HUES64 (cell line): Measurements from ENCODE around the gene CTNNA1.

Source experiments
- H3K27ac ChIP-seq: 2 replicates; pipeline ENCODE4 v1.7.0; 2013; ENCODE audit warnings: low read depth, low read length, inconsistent platforms
- H3K27me3 ChIP-seq: 2 replicates; pipeline ENCODE4 v1.6.1; 2013; ENCODE audit warnings: mild to moderate bottlenecking, low read length; ENCODE audit not compliant: insufficient read depth
- H3K36me3 ChIP-seq: 2 replicates; pipeline ENCODE4 v1.6.1; 2013; ENCODE audit warnings: mild to moderate bottlenecking, low read length; ENCODE audit not compliant: insufficient read depth
- H3K4me1 ChIP-seq: 2 replicates; pipeline ENCODE4 v1.6.1; 2013; ENCODE audit warnings: mild to moderate bottlenecking, low read length, moderate library complexity; ENCODE audit not compliant: insufficient read depth
- H3K4me3 ChIP-seq: 2 replicates; pipeline ENCODE4 v1.5.1; 2013; ENCODE audit warnings: mild to moderate bottlenecking, low read length, moderate library complexity
- H3K9ac ChIP-seq: 2 replicates; pipeline ENCODE4 v1.6.1; 2013; ENCODE audit warnings: mild to moderate bottlenecking, low read depth, low read length
- H3K9me3 ChIP-seq: 2 replicates; pipeline ENCODE4 v1.6.1; 2013; ENCODE audit warnings: low read depth, low read length; ENCODE audit not compliant: insufficient read depth
- WGBS: fragments of 150-250, 120-280 bp; methylation state at CpG from one replicate; pipeline ENCODE4 v1.1.7; 2013; ENCODE audit warnings: missing lambda C conversion rate; 5-methylcytosine and 5-hydroxymethylcytosine counted together

CTNNA1 gene

DNA sequence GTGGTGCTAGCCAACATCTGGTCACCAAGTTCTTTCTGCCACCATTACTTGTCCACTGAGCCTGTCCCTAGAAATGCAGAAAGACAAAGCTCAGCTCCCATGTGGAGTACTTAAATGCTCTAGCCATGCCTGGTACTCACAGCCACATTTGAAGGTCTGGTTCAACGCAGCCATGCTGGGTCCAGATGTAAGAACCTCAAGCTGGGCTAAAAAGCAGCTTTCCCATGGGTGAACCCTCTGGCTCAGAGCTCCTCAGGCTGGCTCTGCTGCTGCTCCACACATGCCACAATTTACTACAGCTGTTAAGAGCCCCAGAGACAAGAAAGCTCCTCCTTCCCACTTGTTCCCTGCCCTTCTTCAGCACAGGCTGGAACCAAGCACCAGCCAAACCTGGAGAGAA, 219.0 kb downstream of the CTNNA1 start:
- Histone ChIP-seq H3K4me3 (no peak overlapping the region), H3K27me3 (no peaks in the 10 kb centered on the region), H3K36me3 (no peaks in the 10 kb centered on the region), H3K4me1 (no peaks in the 10 kb centered on the region), H3K27ac (no peak overlapping the region), H3K9ac (no peak overlapping the region), H3K9me3 (no peaks in the 10 kb centered on the region)
- 93% methylated on average over 1 of the region's 1 CpG for WGBS

DNA sequence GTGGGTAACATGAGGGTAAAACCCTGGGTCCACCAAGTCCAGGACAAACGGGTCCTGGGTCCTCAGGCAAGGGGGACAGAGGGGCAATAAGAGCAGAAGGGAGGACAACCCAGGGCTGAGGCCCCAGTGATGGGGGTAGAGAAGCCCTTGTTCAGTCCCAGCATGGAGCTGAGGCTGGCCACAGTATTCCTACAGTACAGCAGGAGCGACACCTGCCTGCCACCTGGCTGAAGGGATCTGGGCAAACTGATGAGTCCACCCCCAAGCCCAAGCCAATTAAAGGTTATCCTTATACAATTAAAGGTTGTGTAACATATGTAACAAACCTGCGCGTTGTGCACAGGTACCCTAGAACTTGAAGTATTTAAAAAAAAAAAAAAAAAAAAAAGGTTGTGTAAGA, 219.6 kb downstream of the CTNNA1 start:
- Histone ChIP-seq H3K9ac (no peak overlapping the region), H3K36me3 (no peaks in the 10 kb centered on the region), H3K27me3 (no peaks in the 10 kb centered on the region), H3K4me1 (peaks cover 6% of the 10 kb centered on the region), H3K4me3 (no peak overlapping the region), H3K9me3 (no peaks in the 10 kb centered on the region), H3K27ac (no peak overlapping the region)
- WGBS = 87% methylated on average over 4 of the region's 4 CpGs

- Histone ChIP-seq H3K9me3 (no peaks in the 10 kb centered on the region), H3K4me3 (no peak overlapping the region), H3K36me3 (no peaks in the 10 kb centered on the region), H3K9ac (no peak overlapping the region), H3K27ac (no peak overlapping the region), H3K27me3 (no peaks in the 10 kb centered on the region), H3K4me1 (peaks cover 11% of the 10 kb centered on the region)
- WGBS = 89% methylated on average over 7 of the region's 8 CpGs
Measured at GRCh38 chr5:138974227-138975063, 221.2 kb downstream of the CTNNA1 start.

GRCh38 chr5:138975098-138975847, 222.0 kb downstream of the CTNNA1 start:
- Histone ChIP-seq H3K9ac (no peak overlapping the region), H3K4me1 (peaks cover 11% of the 10 kb centered on the region)
- 91% methylated on average over 10 of the region's 10 CpGs for WGBS

DNA sequence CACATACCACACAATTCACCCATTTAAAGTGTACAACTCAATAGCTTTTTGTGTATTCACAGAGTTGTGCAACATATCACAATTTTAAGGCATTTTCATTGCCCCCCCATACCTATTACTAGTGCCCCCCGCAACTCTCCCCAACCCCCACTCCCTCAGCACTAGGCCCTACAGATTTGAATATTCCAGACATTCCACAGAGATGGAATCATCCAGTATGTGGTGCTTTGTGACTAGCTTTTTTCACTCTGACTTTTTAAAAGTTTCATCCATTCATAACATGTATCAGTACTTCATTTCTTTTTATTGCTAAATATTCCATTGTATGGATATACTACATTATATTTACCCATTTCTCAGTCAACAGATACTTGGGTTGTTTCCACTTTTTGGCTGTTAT, 224.9 kb downstream of the CTNNA1 start:
- H3K36me3 ChIP-seq = no peaks in the 10 kb centered on the region
- H3K27me3 ChIP-seq = no peaks in the 10 kb centered on the region
- H3K27ac ChIP-seq = no peak overlapping the region
- WGBS = 71% methylated on average over 1 of the region's 1 CpG
- H3K9ac ChIP-seq = no peak overlapping the region
- H3K4me3 ChIP-seq = no peak overlapping the region
- no peaks in the 10 kb centered on the region for H3K9me3 ChIP-seq
- peaks cover 11% of the 10 kb centered on the region for H3K4me1 ChIP-seq

More at GRCh38 chr5:138975098-138975847, 222.0 kb downstream of the CTNNA1 start:
- Histone ChIP-seq H3K9me3 (no peaks in the 10 kb centered on the region), H3K27ac (no peak overlapping the region), H3K27me3 (no peaks in the 10 kb centered on the region), H3K36me3 (no peaks in the 10 kb centered on the region), H3K4me3 (no peak overlapping the region)

- H3K9ac ChIP-seq = no peak overlapping the region
- no peak overlapping the region for H3K4me3 ChIP-seq
- H3K27me3 ChIP-seq = no peaks in the 10 kb centered on the region
- no CpG with 5 or more reads among the region's 1 CpG for WGBS
- H3K36me3 ChIP-seq = no peaks in the 10 kb centered on the region
- no peak overlapping the region for H3K27ac ChIP-seq
- H3K4me1 ChIP-seq = peaks cover 11% of the 10 kb centered on the region
- no peaks in the 10 kb centered on the region for H3K9me3 ChIP-seq
Measured at GRCh38 chr5:138978581-138978980, 225.4 kb downstream of the CTNNA1 start.

- WGBS = 89% methylated on average over 5 of the region's 5 CpGs
- Histone ChIP-seq H3K4me3 (no peak overlapping the region), H3K27me3 (no peaks in the 10 kb centered on the region), H3K27ac (no peak overlapping the region), H3K4me1 (peaks cover 11% of the 10 kb centered on the region), H3K36me3 (no peaks in the 10 kb centered on the region), H3K9ac (no peak overlapping the region), H3K9me3 (no peaks in the 10 kb centered on the region)
Measured at GRCh38 chr5:138979684-138980280, 226.6 kb downstream of the CTNNA1 start.

DNA sequence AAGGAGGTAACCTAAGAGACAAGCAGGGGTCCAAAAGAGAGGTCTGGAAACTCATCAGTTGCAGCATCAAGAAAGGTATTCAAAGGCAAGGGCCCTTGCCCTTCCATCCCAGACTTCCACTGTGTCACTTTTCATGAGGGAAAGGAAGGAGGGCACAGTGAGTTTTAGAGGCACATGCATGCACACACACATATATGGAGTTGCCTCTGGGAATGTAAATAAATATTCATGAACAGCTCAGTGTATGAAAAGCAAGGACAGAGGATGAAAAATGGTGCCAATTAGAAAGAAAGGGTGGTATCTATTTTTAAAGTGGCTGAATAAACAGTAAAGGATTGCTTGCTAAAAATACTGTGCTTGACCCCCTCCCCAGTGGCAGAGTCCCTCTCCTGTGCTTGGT, 227.2 kb downstream of the CTNNA1 start:
- Histone ChIP-seq H3K4me1 (peaks cover 11% of the 10 kb centered on the region), H3K9ac (no peak overlapping the region), H3K4me3 (no peak overlapping the region), H3K27ac (no peak overlapping the region), H3K36me3 (no peaks in the 10 kb centered on the region), H3K9me3 (no peaks in the 10 kb centered on the region), H3K27me3 (no peaks in the 10 kb centered on the region)

DNA sequence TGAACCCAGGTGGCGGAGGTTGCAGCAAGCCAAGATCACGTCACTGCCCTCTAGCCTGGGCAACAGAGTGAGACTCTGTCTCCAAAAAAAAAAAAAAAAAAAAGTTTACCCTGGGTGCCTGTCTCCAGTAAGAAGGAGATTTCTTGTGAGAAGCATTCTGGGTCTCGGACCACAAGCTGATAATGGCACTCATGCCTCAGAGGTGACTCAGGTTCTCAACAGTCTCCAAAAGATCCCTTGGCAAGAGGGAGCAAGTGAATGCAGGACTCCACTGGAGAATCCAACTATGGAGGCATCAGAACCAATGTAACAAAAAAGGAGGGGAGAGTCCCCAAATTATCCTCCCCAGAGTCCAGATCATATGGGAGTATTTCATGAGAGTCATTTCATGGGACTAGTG, 227.9 kb downstream of the CTNNA1 start:
- 92% methylated on average over 3 of the region's 3 CpGs for WGBS
- no peak overlapping the region for H3K4me3 ChIP-seq
- no peak overlapping the region for H3K27ac ChIP-seq
- peaks cover 11% of the 10 kb centered on the region for H3K4me1 ChIP-seq
- H3K27me3 ChIP-seq = no peaks in the 10 kb centered on the region
- no peak overlapping the region for H3K9ac ChIP-seq
- no peaks in the 10 kb centered on the region for H3K36me3 ChIP-seq
- H3K9me3 ChIP-seq = no peaks in the 10 kb centered on the region

DNA sequence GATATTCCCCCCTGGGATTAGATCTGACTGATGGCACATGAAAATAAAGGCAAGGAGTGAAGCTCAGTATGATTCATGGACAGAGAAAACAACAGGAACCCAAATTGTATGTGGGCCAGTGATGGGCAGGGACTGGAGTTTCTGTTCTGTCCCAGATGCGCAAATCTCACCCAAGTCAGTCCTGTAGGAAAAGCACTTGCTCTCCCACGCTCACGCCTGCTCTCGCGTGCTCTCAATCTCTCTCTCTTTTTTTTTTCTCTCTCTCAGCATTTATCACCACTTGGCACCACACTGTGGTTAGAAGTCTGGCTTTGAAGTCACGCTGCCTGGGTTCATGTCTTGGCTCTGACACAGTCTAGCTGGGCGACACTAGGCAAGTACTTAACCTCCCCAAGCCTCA, 228.4 kb downstream of the CTNNA1 start:
- WGBS = 94% methylated on average over 7 of the region's 7 CpGs
- H3K4me1 ChIP-seq = peaks cover 11% of the 10 kb centered on the region
- H3K27ac ChIP-seq = no peak overlapping the region
- no peak overlapping the region for H3K9ac ChIP-seq
- no peak overlapping the region for H3K4me3 ChIP-seq
- H3K27me3 ChIP-seq = no peaks in the 10 kb centered on the region
- H3K36me3 ChIP-seq = no peaks in the 10 kb centered on the region
- no peaks in the 10 kb centered on the region for H3K9me3 ChIP-seq

- no peaks in the 10 kb centered on the region for H3K9me3 ChIP-seq
- 87% methylated on average over 1 of the region's 2 CpGs for WGBS
Measured at GRCh38 chr5:138983984-138984383, 230.8 kb downstream of the CTNNA1 start.

More at GRCh38 chr5:138983984-138984383, 230.8 kb downstream of the CTNNA1 start:
- Histone ChIP-seq H3K27me3 (no peaks in the 10 kb centered on the region), H3K27ac (no peak overlapping the region), H3K9ac (no peak overlapping the region), H3K4me3 (no peak overlapping the region), H3K4me1 (no peaks in the 10 kb centered on the region), H3K36me3 (no peaks in the 10 kb centered on the region)
